ENCODE results near the gene TLL2. TPM values are rescaled to one million over a fixed set of nuclear protein-coding genes. Genes with fewer than 3 reads are reported as not detected.

The TLL2 gene
- total RNA-seq, 4 donors from 2014 or later: 0.40 to 0.62 TPM; not detected in 2

DNA sequence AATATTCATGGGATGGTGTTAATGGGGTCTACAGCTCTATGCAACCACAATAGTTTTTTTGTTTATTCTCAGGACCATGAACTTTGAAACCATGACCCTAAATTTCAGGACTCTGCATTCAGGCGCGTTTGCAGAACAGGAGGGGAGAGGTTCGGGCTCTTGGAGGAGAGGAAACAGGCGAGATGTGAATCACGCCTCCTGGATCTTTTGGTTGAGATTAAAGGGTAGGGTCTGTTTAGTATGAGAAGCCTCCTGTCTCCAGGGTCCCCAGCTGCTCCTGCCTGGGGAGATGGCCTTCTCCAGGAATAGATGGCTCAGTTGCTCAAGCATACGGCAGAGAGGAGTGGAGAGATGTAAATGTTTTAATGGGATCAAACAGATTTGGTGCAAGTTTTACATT lies 18.2 kb downstream of the TLL2 start:
- whole genome bisulfite sequencing, 2 donors: 92 to 94% methylated on average over 6 of the region's 6 CpGs
- H3K27ac ChIP-seq: no peak overlapping the region
- no peak overlapping the region for H3K4me3 ChIP-seq
- intact Hi-C loops (cut with DNase I): no loop called here
- no peaks in the 10 kb centered on the region for H3K9me3 ChIP-seq
- TF ChIP-seq, protein P1, sequence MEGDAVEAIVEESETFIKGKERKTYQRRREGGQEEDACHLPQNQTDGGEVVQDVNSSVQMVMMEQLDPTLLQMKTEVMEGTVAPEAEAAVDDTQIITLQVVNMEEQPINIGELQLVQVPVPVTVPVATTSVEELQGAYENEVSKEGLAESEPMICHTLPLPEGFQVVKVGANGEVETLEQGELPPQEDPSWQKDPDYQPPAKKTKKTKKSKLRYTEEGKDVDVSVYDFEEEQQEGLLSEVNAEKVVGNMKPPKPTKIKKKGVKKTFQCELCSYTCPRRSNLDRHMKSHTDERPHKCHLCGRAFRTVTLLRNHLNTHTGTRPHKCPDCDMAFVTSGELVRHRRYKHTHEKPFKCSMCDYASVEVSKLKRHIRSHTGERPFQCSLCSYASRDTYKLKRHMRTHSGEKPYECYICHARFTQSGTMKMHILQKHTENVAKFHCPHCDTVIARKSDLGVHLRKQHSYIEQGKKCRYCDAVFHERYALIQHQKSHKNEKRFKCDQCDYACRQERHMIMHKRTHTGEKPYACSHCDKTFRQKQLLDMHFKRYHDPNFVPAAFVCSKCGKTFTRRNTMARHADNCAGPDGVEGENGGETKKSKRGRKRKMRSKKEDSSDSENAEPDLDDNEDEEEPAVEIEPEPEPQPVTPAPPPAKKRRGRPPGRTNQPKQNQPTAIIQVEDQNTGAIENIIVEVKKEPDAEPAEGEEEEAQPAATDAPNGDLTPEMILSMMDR (IDR thresholded peaks at IDR 0.05): no peak
- no peak for TF ChIP-seq POLR2A (IDR thresholded peaks at IDR 0.05)
- H3K27me3 ChIP-seq: peaks cover 0 to 36% (median 0%) of the 10 kb centered on the region in 4 donors
- no peaks in the 10 kb centered on the region for H3K36me3 ChIP-seq
- DNase-seq: no peak
- no peaks in the 10 kb centered on the region for H3K4me1 ChIP-seq

DNA sequence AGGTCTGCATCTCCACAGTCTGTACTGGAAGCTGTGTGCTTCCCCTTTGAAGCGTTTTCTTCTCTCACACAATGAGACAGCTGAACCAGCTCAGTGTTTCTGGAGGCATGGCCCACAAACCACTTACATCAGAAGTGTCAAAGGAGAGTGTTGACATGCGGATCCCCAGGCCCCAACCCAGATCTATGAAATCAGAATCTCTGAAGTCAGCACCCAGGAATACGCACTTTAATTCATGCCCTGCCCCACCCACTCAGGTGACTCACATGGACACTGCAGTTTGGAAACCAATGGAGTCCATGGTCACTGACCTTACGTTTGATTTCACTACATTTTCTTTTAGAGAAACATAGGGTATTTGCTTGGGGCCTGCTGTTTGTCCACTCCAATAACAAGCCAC lies 19.0 kb downstream of the TLL2 start:
- Histone ChIP-seq H3K9me3 (no peaks in the 10 kb centered on the region), H3K27ac (no peak overlapping the region), H3K4me1 (no peaks in the 10 kb centered on the region), H3K36me3 (no peaks in the 10 kb centered on the region), H3K27me3 (peaks cover 0 to 36% (median 0%) of the 10 kb centered on the region in 4 donors), H3K4me3 (no peak overlapping the region)
- no peak for DNase-seq
- intact Hi-C loops (cut with DNase I): no loop called here
- TF ChIP-seq, protein P1 (IDR thresholded peaks at IDR 0.05): no peak
- TF ChIP-seq POLR2A (IDR thresholded peaks at IDR 0.05): no peak
- 68 to 70% methylated on average over 3 to 4 of the region's 4 CpGs for WGBS, 2 donors

DNA sequence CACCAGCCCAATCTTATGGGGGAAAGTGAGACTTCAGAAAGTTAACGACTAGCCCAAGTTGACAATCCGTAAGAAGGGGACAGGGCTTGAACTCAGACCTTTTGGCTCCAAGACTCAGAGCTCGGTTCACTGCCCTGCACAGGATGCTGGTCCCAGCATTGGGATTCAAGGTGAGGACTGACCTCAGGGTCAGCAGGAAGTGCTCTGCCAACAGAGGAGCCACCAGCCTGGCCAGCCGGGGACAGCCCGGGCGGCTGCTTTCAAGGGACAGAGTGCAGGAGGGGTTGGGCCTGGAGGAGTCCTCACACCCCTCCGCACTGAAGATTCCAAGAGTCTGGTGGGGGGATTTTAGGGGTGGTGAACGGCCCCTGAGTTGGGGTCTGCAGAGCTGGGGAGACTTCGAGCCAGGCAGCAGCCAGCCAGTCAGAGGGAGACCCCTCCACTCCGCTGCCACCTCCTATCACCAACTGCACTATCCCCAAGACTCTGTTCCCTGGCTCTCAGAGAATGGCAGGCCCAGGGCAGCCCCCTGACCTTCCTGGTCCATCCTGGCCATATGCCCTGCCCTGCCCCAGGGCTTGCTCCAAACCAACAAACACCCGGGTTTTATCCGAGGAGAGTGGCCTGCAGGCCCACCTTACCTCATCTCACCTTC lies 19.7 kb downstream of the TLL2 start:
- intact Hi-C loops (cut with DNase I): no loop called here

GRCh38 chr10:96493254-96493653 lies 20.5 kb downstream of the TLL2 start:
- intact Hi-C loops (cut with DNase I): no loop called here
- WGBS, 2 donors: 72 to 83% methylated on average over 2 of the region's 2 CpGs
- no peaks in the 10 kb centered on the region for H3K4me1 ChIP-seq
- no peak for TF ChIP-seq POLR2A (IDR thresholded peaks at IDR 0.05)
- TF ChIP-seq, protein P1 (IDR thresholded peaks at IDR 0.05): no peak
- peaks cover 0 to 37% (median 0%) of the 10 kb centered on the region in 4 donors for H3K27me3 ChIP-seq
- H3K9me3 ChIP-seq: no peaks in the 10 kb centered on the region
- H3K27ac ChIP-seq: no peak overlapping the region
- no peak overlapping the region for H3K4me3 ChIP-seq
- DNase-seq: no peak
- no peaks in the 10 kb centered on the region for H3K36me3 ChIP-seq

More for the DNA sequence above, 19.7 kb downstream of the TLL2 start:
- no peak for DNase-seq
- TF ChIP-seq, protein P1 (IDR thresholded peaks at IDR 0.05): no peak
- TF ChIP-seq POLR2A (IDR thresholded peaks at IDR 0.05): no peak
- WGBS, 2 donors: 79 to 85% methylated on average over 7 to 11 of the region's 12 CpGs
- H3K9me3 ChIP-seq: no peaks in the 10 kb centered on the region
- peaks cover 0 to 37% (median 0%) of the 10 kb centered on the region in 4 donors for H3K27me3 ChIP-seq
- H3K4me3 ChIP-seq: no peak overlapping the region
- H3K36me3 ChIP-seq: no peaks in the 10 kb centered on the region
- no peaks in the 10 kb centered on the region for H3K4me1 ChIP-seq
- H3K27ac ChIP-seq: no peak overlapping the region

GRCh38 chr10:96491303-96491702 lies 22.4 kb downstream of the TLL2 start:
- TF ChIP-seq, protein P1 (IDR thresholded peaks at IDR 0.05): peak in 3 of 6 experiments; percentile 14 to 43 (median 28)
- TF ChIP-seq POLR2A (IDR thresholded peaks at IDR 0.05): no peak
- Histone ChIP-seq H3K9me3 (no peaks in the 10 kb centered on the region), H3K4me1 (no peaks in the 10 kb centered on the region), H3K4me3 (no peak overlapping the region), H3K27me3 (peaks cover 0 to 40% (median 0%) of the 10 kb centered on the region in 4 donors), H3K36me3 (no peaks in the 10 kb centered on the region), H3K27ac (no peak overlapping the region)
- intact Hi-C loops (cut with DNase I): no loop called here
- 68 to 75% methylated on average over 3 of the region's 3 CpGs for WGBS, 2 donors
- no peak for DNase-seq

Measured in esophagus squamous epithelium (tissue), 5 donors.